Endometrial microvascular endothelial cells (primary cell): ENCODE measurements around the gene CMTM6. TPM values are rescaled to one million over a fixed set of nuclear protein-coding genes. Genes with fewer than 3 reads are reported as not detected.

Experiments
- in situ Hi-C: cut with HindIII; loops from 2 replicates; pipeline ENCODE4 v1.10.0; 2017; ENCODE audit warnings: low sequenced_read_pairs, low pct_unique_long_range_greater_than_20kb; ENCODE audit errors: inconsistent ontology term
- total RNA-seq: library from RNA; depleted of rRNA; stranded (reverse); fragments of >200 nt; gene quantifications from one replicate; pipeline ENCODE4 v1.2.3, GENCODE V29; 2015; ENCODE audit errors: inconsistent ontology term

The CMTM6 gene
- total RNA-seq, 1 donor from 2014 or later: 102 TPM

DNA sequence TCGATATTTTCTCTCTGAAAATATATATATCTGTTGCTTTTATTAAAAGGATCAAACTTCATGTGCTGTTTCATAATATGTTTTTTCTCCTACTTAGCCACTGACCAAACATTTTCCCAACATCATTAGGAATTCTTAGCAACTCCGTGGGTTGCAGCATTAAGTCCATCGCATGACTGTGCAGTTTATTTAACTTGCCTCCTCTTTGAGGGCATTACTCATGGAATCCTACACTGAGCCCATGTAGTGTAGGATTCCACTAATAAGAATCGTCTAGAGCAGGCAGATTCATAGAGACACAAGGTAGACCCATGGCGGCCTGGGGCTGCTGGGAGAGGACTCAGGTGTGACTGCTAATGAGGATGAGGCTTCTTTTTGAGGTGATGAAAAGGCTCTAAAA, 49.3 kb downstream of the CMTM6 start:
- in situ Hi-C loops: no loop called here

DNA sequence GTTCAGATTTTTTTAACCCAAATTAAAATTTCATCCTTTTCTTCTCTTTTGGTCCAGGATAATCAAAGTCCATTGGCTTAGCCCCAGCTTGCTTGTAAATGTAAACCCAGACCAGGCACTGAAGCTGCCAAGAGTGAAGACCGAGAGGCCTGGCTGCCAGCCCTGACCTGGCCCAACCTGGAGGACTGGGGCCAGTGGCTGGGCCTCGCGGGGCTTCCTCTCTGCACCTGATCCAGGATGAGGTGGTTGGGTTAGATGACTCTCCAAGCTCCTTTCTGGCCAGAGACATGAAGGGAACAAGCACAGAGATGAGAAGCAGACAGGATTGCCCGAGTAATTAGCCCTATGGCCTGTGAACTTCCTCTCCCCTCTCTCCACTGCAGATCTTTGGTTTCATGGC, 50.6 kb downstream of the CMTM6 start:
- in situ Hi-C loops: no loop called here

DNA sequence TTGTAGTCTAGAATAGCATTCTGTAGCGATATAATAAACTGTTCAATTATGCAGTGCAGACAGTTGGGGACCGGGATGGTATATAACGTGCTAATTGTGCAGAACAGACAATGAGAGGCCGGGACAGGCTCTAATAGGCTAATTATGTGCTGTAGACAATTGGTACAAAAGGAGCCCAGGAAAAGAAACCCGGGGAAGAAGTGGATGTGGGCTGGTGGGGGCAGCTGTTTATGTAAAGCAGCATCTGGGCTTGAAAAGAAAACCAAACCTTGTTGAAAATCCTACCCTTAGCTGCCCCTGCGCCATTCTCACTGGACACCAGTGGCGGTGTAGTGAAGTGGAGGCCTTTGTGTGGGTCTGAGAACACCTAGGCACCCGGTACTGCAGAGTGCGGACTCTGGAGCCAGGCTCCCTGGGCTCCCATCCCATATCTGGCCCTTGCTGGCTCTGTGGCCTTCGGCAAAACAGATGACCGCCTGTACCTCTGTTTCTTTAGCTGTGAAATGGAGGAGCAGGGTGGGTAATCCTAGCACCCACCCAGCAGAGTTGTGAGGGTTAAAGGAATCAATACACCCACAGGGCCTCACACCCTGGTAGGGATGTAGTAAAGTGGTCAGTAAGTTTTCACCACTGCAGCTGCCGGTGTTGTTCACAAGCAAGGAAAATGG, 51.5 kb downstream of the CMTM6 start:
- in situ Hi-C loops: no loop called here

DNA sequence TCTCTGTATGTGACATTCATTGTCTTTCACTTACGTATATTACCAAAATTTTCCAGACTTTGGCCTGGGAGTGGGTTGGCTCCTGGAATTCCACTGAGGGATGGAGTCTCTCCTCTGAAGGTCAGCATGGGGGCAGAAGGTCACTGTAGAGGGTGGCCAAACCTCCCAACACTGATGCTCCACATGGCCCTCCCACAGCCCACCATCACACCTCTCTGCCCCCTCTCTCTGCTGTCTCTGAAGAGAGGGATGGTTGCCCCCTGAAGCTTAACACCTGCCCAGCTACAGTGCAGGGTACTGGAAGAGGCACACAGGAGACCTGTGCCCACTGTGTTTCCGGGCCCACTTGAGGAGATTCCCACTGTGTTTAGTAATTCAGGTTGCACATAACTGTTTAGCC, 52.2 kb downstream of the CMTM6 start:
- in situ Hi-C loops: no loop called here

DNA sequence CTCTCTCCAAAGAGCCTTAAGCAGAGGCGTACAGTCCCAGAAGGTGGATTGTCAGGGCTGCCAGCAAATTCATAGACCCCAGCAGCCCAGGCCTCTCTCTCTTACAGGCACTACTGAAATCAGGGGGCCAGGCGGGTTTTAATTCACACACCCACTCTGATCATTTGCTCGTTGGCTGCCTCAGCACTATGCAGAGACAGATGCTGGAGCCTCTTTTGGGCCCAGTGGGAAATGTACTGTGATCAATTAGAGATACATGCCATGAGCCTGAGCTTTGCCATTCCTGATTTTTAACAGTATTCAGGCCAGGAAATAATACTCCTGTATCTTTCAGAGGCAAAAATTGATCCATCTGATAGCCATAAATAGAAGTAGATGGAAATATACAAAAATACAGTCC, 53.0 kb downstream of the CMTM6 start:
- in situ Hi-C loops: loop anchor here (25.0 kb wide), 1 partner anchor 262 kb away; no protein-coding TSS in a partner anchor

- in situ Hi-C loops: loop anchor here (25.0 kb wide), 1 partner anchor 262 kb away; no protein-coding TSS in a partner anchor
These were observed 53.8 kb downstream of the CMTM6 start for GRCh38 chr3:32448686-32449474.

DNA sequence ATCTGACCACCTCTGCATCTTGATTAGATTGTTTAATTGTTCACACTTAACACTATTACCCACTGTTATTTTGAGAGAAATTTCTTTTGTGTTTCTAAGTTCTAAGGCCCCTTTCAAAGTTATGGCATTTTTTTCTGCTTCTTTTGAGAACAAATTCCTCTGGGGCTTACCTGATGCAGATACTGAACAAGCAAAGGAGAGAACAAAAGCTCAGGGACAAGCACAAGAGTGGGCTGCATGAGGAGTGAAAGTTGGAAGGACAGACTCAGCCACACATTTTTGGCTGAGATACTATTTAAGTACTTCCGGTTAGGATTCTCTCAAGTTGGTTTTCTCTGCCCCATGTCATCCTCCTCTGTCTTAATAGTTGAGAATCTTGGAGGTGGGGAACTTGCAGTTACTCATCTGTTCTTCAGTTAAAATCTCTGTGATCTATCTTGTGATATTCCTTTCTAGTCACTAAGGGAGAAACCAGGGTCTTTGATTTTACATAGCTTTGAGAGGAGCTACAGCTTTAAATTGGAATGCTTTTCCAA, 54.7 kb downstream of the CMTM6 start:
- in situ Hi-C loops: loop anchor here (25.0 kb wide), 1 partner anchor 261 kb away; no protein-coding TSS in a partner anchor

- in situ Hi-C loops: loop anchor here (25.0 kb wide), 1 partner anchor 256 kb away; no protein-coding TSS in a partner anchor
These were observed 59.2 kb downstream of the CMTM6 start for GRCh38 chr3:32443478-32443877.

DNA sequence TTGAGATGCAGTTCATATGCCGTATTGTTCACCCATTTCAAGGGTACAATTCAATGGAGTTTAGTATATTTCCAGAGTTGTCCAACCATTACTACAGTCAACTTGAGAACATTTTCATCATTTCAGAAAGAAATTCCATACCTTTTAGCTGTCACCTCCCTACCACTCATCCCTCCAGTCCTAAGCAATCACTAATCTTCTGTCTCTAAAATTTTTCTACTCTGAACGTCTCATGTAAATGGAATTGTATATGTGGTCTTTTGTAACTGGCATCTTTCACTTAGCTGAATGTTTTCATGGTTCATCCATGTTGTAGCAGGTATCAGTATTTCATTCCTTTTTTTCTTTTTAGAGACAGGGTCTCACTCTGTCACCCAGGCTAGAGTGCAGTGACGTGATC, 59.9 kb downstream of the CMTM6 start:
- in situ Hi-C loops: loop anchor here (25.0 kb wide), 1 partner anchor 255 kb away; no protein-coding TSS in a partner anchor

GRCh38 chr3:32440611-32441350, 61.9 kb downstream of the CMTM6 start:
- in situ Hi-C loops: loop anchor here (25.0 kb wide), 1 partner anchor 253 kb away; no protein-coding TSS in a partner anchor

- in situ Hi-C loops: loop anchor here (25.0 kb wide), 1 partner anchor 252 kb away; no protein-coding TSS in a partner anchor
These were observed 63.2 kb downstream of the CMTM6 start for GRCh38 chr3:32439421-32439820.

- in situ Hi-C loops: loop anchor here (25.0 kb wide), 1 partner anchor 251 kb away; no protein-coding TSS in a partner anchor
These were observed 63.9 kb downstream of the CMTM6 start for GRCh38 chr3:32438596-32439344.

DNA sequence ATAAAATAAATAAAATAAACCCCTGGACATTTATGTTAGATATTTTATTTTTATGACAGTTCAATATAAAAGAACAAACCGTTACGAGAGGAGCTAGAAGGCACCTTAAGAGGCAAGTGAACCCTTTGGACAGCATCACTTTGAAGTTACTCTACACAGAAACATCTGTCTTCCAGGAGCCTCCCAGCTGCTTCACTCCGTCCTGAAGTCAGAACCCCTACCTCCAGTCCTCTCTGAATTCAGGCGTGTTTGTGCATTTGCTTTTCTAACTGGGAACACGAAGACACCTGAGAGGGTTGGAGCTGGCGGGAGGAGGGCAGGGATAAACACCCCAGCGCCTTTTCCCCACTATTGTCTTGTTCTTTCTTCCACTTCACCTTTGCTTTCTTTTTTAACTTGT, 64.8 kb downstream of the CMTM6 start:
- in situ Hi-C loops: loop anchor here (25.0 kb wide), 1 partner anchor 251 kb away; no protein-coding TSS in a partner anchor

GRCh38 chr3:32436816-32437189, 65.8 kb downstream of the CMTM6 start:
- in situ Hi-C loops: loop anchor here (25.0 kb wide), 1 partner anchor 250 kb away; no protein-coding TSS in a partner anchor

DNA sequence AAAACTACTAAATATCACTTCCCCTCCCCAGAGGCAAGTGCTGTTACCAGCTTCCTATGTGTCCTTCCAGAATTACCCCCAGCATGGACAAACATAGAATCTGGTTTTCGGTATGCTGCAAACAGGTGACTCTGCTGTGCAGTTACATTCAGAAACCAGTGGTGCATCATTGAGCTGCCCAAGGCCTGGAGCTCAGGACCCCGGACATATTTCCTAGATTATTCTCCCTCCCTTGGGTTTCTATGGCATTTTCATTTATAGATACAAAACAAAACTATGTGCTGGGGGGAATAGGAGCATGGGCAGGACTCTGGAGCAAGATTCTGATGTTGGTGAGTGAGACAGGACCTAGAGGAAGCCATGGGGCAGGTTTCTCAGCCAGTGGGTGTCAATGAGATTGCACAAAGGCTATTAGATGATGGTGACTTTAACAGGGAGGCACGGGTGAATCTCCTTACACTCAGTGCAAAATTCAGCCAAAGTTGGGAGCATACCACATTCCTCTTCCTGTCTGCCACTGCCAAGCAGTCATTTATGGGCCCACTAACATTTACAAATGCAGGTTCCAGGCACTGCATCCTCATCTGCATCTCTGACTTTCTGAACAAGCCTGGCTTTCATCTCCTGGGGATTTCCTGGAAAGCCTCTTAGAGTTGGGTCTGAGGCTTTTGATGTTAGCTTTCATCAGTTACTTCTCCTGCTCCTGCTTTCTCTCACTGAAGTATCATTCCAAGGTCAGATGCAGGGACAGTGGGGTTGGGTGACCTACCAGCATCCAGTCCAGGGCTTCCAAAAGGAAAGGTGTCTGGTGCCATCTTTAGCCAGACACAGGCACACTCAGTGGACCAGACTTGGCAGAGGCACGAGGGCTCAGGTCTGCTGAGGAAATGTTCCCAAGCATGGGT, 66.5 kb downstream of the CMTM6 start:
- in situ Hi-C loops: loop anchor here (25.0 kb wide), 1 partner anchor 249 kb away; no protein-coding TSS in a partner anchor

- in situ Hi-C loops: loop anchor here (25.0 kb wide), 1 partner anchor 247 kb away; no protein-coding TSS in a partner anchor
These were observed 68.4 kb downstream of the CMTM6 start for GRCh38 chr3:32434206-32434605.
